ENCODE measurements around the gene NEK11. TPM values are rescaled to one million over a fixed set of nuclear protein-coding genes. Genes with fewer than 3 reads are reported as not detected.
"Not testable (repeated sequence)": the region's sequence is repeated elsewhere in the genome, so short reads cannot be mapped to it uniquely, and the experiment has no call there.

NEK11 gene
- total RNA-seq, 2 experiments from 2014 or later, result 1.6 to 4.2 TPM

DNA sequence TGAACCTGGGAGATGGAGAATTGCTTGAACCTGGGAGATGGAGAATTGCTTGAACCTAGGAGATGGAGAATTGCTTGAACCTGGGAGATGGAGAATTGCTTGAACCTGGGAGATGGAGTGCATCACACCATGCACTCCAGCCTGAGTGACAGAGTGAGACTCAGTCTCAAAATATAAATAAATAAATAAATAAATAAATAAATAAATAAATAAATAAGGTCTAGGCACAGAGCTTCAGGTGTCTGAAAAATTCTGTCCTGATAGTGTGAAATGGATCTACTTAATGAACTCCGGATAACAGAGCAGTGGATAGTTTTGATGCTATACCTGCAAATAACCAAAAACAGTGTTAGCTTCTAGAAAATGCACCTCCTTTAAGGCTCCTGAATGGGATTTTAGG, 330.6 kb downstream of the NEK11 start:
- Histone ChIP-seq H3K27ac (ENCODE audit: low read depth in 1 of 2, low read length in 2 of 2) (no peak overlapping the region), H3K4me1 (ENCODE audit: insufficient read depth, low read length) (peaks cover 13% of the 10 kb centered on the region), H3K36me3 (ENCODE audit: insufficient read depth, low read length) (no peaks in the 10 kb centered on the region), H3K27me3 (ENCODE audit: control insufficient read depth in 1 of 2, insufficient read depth in 2 of 2, low read length in 2 of 2) (peaks cover 9 to 19% of the 10 kb centered on the region in 2 experiments), H3K9me3 (ENCODE audit: control insufficient read depth in 1 of 2, insufficient read depth in 1 of 2, low read length in 2 of 2) (peaks cover 0 to 10% of the 10 kb centered on the region in 2 experiments), H3K4me3 (ENCODE audit: low read length) (no peak overlapping the region)
- Mint-ChIP-seq H3K27me3 (peaks cover 39% of the 10 kb centered on the region), H3K27ac (no peak overlapping the region), H3K4me3 (no peak overlapping the region), H3K36me3 (ENCODE audit: low read depth) (no peaks in the 10 kb centered on the region), H3K4me1 (ENCODE audit: low read depth) (peaks cover 2% of the 10 kb centered on the region), H3K9me3 (no peaks in the 10 kb centered on the region)
- CTCF ChIA-PET, result no interaction called here
- TF ChIP-seq, protein P1, sequence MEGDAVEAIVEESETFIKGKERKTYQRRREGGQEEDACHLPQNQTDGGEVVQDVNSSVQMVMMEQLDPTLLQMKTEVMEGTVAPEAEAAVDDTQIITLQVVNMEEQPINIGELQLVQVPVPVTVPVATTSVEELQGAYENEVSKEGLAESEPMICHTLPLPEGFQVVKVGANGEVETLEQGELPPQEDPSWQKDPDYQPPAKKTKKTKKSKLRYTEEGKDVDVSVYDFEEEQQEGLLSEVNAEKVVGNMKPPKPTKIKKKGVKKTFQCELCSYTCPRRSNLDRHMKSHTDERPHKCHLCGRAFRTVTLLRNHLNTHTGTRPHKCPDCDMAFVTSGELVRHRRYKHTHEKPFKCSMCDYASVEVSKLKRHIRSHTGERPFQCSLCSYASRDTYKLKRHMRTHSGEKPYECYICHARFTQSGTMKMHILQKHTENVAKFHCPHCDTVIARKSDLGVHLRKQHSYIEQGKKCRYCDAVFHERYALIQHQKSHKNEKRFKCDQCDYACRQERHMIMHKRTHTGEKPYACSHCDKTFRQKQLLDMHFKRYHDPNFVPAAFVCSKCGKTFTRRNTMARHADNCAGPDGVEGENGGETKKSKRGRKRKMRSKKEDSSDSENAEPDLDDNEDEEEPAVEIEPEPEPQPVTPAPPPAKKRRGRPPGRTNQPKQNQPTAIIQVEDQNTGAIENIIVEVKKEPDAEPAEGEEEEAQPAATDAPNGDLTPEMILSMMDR (IDR thresholded peaks at IDR 0.05), result no peak
- no peak for DNase-seq
- intact Hi-C loops (cut with DNase I, micrococcal nuclease), result no loop called here
- POLR2A ChIA-PET, result no interaction called here
- ATAC-seq (ENCODE audit: poor library complexity), result no peak

DNA sequence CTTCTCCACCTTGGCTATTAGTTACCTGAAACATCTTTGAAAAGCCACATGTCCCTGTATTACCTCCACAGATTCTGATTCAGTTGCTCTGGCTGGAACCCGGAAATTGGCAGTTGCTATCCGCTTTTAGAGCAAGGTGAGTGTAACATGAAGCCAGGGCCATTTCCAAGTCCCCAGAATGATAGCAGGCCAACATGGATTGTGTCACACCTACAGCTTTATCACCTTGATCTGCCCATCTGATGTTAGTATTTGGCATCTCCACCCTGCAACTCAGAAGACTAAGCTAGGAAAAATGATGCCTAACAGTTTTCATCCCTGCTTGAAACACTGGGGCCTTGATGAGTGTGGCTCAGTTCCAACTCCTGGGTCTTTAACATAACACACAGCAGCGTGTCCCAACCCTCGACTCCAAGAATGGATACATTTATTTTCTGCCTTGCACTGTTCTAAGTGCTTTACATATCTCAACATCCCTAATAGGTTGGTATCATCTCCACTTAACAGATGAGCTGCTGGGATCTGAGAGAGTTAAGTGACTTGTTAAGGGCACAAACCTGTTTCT, 333.6 kb downstream of the NEK11 start:
- H3K36me3 Mint-ChIP-seq (ENCODE audit: low read depth), result no peaks in the 10 kb centered on the region

DNA sequence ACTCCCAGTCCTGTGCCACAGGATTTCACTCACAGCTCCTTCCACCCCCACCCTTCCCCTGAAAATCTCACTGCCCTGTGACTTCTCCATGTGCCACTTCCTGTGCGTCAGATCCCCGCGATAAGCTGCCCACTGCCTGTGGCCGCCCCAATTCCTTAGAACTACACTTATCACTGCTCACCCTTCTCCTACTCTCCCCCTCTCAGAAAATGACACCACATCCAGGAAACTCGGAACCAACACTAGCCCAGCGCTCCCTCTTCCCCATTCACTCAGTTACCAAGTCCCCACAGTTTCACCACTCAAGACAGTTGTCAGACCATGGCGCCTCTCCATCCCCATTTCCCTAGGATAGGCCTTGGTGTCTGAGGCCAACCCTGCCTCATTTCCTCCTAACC, 334.4 kb downstream of the NEK11 start:
- H3K4me3 ChIP-seq (ENCODE audit: low read length); intact Hi-C loops (cut with DNase I, micrococcal nuclease); H3K4me3 Mint-ChIP-seq; ATAC-seq (ENCODE audit: poor library complexity); H3K27ac Mint-ChIP-seq; POLR2A ChIA-PET; H3K27ac ChIP-seq (ENCODE audit: low read depth in 1 of 2, low read length in 2 of 2); H3K36me3 Mint-ChIP-seq (ENCODE audit: low read depth); H3K4me1 Mint-ChIP-seq (ENCODE audit: low read depth); CTCF ChIA-PET; H3K36me3 ChIP-seq (ENCODE audit: insufficient read depth, low read length); H3K9me3 Mint-ChIP-seq: not testable (repeated sequence)
- H3K27me3 Mint-ChIP-seq, result peaks cover 74% of the 10 kb centered on the region
- peaks cover 0 to 11% of the 10 kb centered on the region in 2 experiments for H3K9me3 ChIP-seq (ENCODE audit: control insufficient read depth in 1 of 2, insufficient read depth in 1 of 2, low read length in 2 of 2)
- H3K4me1 ChIP-seq (ENCODE audit: insufficient read depth, low read length), result peaks cover 14% of the 10 kb centered on the region
- peak in 1 of 14 experiments; percentile 48 for DNase-seq
- H3K27me3 ChIP-seq (ENCODE audit: control insufficient read depth in 1 of 2, insufficient read depth in 2 of 2, low read length in 2 of 2), result peaks cover 26 to 38% of the 10 kb centered on the region in 2 experiments

More for the DNA sequence above, 333.6 kb downstream of the NEK11 start:
- H3K27ac Mint-ChIP-seq, result no peak overlapping the region
- Histone ChIP-seq H3K9me3 (ENCODE audit: control insufficient read depth in 1 of 2, insufficient read depth in 1 of 2, low read length in 2 of 2) (peaks cover 0 to 11% of the 10 kb centered on the region in 2 experiments), H3K27ac (ENCODE audit: low read depth in 1 of 2, low read length in 2 of 2) (no peak overlapping the region), H3K4me3 (ENCODE audit: low read length) (no peak overlapping the region), H3K4me1 (ENCODE audit: insufficient read depth, low read length) (peaks cover 14% of the 10 kb centered on the region), H3K36me3 (ENCODE audit: insufficient read depth, low read length) (no peaks in the 10 kb centered on the region), H3K27me3 (ENCODE audit: control insufficient read depth in 1 of 2, insufficient read depth in 2 of 2, low read length in 2 of 2) (peaks cover 26 to 38% of the 10 kb centered on the region in 2 experiments)
- CTCF ChIA-PET, result no interaction called here
- intact Hi-C loops (cut with DNase I, micrococcal nuclease), result no loop called here
- H3K9me3 Mint-ChIP-seq, result peaks cover 2% of the 10 kb centered on the region
- H3K4me3 Mint-ChIP-seq, result no peak overlapping the region
- DNase-seq (no peak), ATAC-seq (ENCODE audit: poor library complexity) (no peak)
- H3K27me3 Mint-ChIP-seq, result peaks cover 66% of the 10 kb centered on the region
- TF ChIP-seq, protein P1 (IDR thresholded peaks at IDR 0.05), result no peak
- POLR2A ChIA-PET, result no interaction called here
- H3K4me1 Mint-ChIP-seq (ENCODE audit: low read depth), result peaks cover 6% of the 10 kb centered on the region

All from CD4-positive, alpha-beta T cell (primary cell).